Measurements from ENCODE around the gene WDR6. TPM values are rescaled to one million over a fixed set of nuclear protein-coding genes. Genes with fewer than 3 reads are reported as not detected.

WDR6 gene
- total and polyA plus RNA-seq, 9 of the 15 experiments (the other 6 are each of a cell fraction or from before 2014, with no cell fraction given), result 8.9 to 90.6 (median 44.7) TPM

DNA sequence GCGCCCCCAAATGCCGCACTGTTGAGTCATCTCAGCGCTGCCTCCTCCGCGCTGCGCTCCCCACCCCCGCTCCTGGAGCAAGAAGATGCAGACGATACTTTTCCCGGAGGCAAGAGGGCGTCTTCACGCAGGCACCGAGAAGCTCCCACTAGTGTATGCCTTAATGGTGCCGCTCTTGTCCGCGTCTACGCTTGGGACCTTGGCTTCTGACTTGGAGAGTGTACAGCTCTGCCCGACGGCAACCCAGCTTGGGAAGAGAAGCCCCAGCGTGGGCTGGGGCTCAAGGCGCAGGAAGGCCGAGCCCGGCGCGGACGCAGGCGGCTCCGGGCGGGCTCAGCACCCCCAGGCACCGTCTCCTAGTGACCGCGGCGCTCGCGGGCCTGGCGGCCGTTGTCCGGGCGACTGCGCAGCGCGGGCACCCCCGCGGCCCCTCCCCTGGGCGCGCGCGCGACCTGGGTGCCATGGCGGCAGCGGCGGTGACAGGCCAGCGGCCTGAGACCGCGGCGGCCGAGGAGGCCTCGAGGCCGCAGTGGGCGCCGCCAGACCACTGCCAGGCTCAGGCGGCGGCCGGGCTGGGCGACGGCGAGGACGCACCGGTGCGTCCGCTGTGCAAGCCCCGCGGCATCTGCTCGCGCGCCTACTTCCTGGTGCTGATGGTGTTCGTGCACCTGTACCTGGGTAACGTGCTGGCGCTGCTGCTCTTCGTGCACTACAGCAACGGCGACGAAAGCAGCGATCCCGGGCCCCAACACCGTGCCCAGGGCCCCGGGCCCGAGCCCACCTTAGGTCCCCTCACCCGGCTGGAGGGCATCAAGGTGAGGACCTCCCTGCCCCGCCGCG is 17.2 kb upstream of the WDR6 start, which contains the start of gene P4HTM (continued):
- TF ChIP-seq PTRF (tag; IDR thresholded peaks at IDR 0.05) (no peak), RCOR1 (IDR thresholded peaks at IDR 0.05; ENCODE audit: borderline replicate concordance in 1 of 2, low read depth in 2 of 2, low read length in 2 of 2) (peak in 1 of 2 experiments; percentile 67; a peak in 1 of 4 replicates), KLF1 (tag; IDR thresholded peaks at IDR 0.05) (no peak), ZNF668 (CRISPR knock-in tag; IDR thresholded peaks at IDR 0.05) (no peak), SMARCE1 (IDR thresholded peaks at IDR 0.05) (peak; percentile 90; the same call in 1 of the 2 replicates), NRF1 (conservative IDR thresholded peaks at IDR 0.05 in 1 of 2, IDR thresholded peaks at IDR 0.05 in 1 of 2) (peak; percentile 24 to 64; a peak in 3 of 4 replicates), ZNF140 (CRISPR knock-in tag; IDR thresholded peaks at IDR 0.05) (no peak), NCOA6 (IDR thresholded peaks at IDR 0.05) (no peak), SNIP1 (IDR thresholded peaks at IDR 0.05; ENCODE audit: low read depth) (no peak), POU5F1 (IDR thresholded peaks at IDR 0.05; ENCODE audit: borderline replicate concordance, low read depth, low read length, partially characterized antibody) (no peak), TEAD4 (IDR thresholded peaks at IDR 0.05; ENCODE audit: low read length) (peak; percentile 75), TEAD4 (CRISPR knock-in tag; IDR thresholded peaks at IDR 0.05; ENCODE audit: borderline replicate concordance) (no peak), ZNF121 (CRISPR knock-in tag; conservative IDR thresholded peaks at IDR 0.05) (no peak), PHTF2 (CRISPR knock-in tag; IDR thresholded peaks at IDR 0.05) (no peak), HCFC1 (IDR thresholded peaks at IDR 0.05; ENCODE audit: low read depth, low read length) (peak; percentile 23; the same call in 1 of the 2 replicates), SMAD4 (CRISPR knock-in tag; conservative IDR thresholded peaks at IDR 0.05) (no peak), ZNF232 (CRISPR knock-in tag; IDR thresholded peaks at IDR 0.05) (no peak), EP300 (IDR thresholded peaks at IDR 0.05; ENCODE audit: low read length) (peak; percentile 49; the same call in 1 of the 2 replicates)
- TF ChIP-seq, protein P1, sequence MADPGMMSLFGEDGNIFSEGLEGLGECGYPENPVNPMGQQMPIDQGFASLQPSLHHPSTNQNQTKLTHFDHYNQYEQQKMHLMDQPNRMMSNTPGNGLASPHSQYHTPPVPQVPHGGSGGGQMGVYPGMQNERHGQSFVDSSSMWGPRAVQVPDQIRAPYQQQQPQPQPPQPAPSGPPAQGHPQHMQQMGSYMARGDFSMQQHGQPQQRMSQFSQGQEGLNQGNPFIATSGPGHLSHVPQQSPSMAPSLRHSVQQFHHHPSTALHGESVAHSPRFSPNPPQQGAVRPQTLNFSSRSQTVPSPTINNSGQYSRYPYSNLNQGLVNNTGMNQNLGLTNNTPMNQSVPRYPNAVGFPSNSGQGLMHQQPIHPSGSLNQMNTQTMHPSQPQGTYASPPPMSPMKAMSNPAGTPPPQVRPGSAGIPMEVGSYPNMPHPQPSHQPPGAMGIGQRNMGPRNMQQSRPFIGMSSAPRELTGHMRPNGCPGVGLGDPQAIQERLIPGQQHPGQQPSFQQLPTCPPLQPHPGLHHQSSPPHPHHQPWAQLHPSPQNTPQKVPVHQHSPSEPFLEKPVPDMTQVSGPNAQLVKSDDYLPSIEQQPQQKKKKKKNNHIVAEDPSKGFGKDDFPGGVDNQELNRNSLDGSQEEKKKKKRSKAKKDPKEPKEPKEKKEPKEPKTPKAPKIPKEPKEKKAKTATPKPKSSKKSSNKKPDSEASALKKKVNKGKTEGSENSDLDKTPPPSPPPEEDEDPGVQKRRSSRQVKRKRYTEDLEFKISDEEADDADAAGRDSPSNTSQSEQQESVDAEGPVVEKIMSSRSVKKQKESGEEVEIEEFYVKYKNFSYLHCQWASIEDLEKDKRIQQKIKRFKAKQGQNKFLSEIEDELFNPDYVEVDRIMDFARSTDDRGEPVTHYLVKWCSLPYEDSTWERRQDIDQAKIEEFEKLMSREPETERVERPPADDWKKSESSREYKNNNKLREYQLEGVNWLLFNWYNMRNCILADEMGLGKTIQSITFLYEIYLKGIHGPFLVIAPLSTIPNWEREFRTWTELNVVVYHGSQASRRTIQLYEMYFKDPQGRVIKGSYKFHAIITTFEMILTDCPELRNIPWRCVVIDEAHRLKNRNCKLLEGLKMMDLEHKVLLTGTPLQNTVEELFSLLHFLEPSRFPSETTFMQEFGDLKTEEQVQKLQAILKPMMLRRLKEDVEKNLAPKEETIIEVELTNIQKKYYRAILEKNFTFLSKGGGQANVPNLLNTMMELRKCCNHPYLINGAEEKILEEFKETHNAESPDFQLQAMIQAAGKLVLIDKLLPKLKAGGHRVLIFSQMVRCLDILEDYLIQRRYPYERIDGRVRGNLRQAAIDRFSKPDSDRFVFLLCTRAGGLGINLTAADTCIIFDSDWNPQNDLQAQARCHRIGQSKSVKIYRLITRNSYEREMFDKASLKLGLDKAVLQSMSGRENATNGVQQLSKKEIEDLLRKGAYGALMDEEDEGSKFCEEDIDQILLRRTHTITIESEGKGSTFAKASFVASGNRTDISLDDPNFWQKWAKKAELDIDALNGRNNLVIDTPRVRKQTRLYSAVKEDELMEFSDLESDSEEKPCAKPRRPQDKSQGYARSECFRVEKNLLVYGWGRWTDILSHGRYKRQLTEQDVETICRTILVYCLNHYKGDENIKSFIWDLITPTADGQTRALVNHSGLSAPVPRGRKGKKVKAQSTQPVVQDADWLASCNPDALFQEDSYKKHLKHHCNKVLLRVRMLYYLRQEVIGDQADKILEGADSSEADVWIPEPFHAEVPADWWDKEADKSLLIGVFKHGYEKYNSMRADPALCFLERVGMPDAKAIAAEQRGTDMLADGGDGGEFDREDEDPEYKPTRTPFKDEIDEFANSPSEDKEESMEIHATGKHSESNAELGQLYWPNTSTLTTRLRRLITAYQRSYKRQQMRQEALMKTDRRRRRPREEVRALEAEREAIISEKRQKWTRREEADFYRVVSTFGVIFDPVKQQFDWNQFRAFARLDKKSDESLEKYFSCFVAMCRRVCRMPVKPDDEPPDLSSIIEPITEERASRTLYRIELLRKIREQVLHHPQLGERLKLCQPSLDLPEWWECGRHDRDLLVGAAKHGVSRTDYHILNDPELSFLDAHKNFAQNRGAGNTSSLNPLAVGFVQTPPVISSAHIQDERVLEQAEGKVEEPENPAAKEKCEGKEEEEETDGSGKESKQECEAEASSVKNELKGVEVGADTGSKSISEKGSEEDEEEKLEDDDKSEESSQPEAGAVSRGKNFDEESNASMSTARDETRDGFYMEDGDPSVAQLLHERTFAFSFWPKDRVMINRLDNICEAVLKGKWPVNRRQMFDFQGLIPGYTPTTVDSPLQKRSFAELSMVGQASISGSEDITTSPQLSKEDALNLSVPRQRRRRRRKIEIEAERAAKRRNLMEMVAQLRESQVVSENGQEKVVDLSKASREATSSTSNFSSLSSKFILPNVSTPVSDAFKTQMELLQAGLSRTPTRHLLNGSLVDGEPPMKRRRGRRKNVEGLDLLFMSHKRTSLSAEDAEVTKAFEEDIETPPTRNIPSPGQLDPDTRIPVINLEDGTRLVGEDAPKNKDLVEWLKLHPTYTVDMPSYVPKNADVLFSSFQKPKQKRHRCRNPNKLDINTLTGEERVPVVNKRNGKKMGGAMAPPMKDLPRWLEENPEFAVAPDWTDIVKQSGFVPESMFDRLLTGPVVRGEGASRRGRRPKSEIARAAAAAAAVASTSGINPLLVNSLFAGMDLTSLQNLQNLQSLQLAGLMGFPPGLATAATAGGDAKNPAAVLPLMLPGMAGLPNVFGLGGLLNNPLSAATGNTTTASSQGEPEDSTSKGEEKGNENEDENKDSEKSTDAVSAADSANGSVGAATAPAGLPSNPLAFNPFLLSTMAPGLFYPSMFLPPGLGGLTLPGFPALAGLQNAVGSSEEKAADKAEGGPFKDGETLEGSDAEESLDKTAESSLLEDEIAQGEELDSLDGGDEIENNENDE (IDR thresholded peaks at IDR 0.05; ENCODE audit: low read depth, low read length), result no peak
